GM23248 (cell line): ENCODE results near the gene SULT1C3.

Experiments used
- EZH2 ChIP-seq: fragments of 200-600 bp; sonication (generic); IDR thresholded peaks from 2 replicates; pipeline ENCODE4 v1.6.1; 2018; ENCODE audit warnings: antibody characterized with exemption, mild to moderate bottlenecking; ENCODE audit not compliant: insufficient read depth, poor library complexity, severe bottlenecking
- EZH2phosphoT487 ChIP-seq: fragments of 200-600 bp; sonication (generic); IDR thresholded peaks from 2 replicates; pipeline ENCODE4 v1.6.1; 2018; ENCODE audit warnings: antibody characterized with exemption, moderate library complexity, mild to moderate bottlenecking, low read depth; ENCODE audit not compliant: insufficient read depth

DNA sequence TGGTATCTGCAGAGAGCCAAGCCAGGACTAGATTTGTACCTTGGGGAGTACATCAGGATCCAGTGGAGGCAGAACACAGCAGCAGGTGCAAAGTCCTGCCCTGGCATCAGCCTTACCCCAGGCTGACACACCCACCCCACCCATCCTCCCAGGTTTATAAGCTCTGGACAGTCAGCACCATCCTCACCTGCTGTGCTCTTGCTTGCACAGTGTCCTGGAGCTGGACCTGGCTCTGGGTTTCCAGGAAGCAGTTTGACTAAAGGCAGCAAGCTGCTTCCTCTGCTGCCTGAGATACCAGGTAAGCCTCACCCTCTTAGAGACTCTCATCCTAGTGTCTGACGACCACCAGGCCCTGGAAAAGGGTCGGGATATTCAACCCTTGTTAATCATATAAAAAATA lies at the start of gene SULT1C3:
- TF ChIP-seq EZH2 (no peak), EZH2phosphoT487 (no peak)
